HUES48 (cell line): ENCODE measurements around the gene CHRNA4.

Source experiments
- H3K27ac ChIP-seq: one replicate; pipeline ENCODE4 v1.7.0; 2013; ENCODE audit warnings: low read depth, low read length, inconsistent platforms
- H3K27me3 ChIP-seq: 2 replicates; pipeline ENCODE4 v1.6.1; 2013; ENCODE audit warnings: mild to moderate bottlenecking, low read length; ENCODE audit not compliant: control insufficient read depth, insufficient read depth
- H3K36me3 ChIP-seq: 2 replicates; pipeline ENCODE4 v1.6.1; 2013; ENCODE audit warnings: low read length; ENCODE audit not compliant: control insufficient read depth, insufficient read depth
- H3K4me1 ChIP-seq: 2 replicates; pipeline ENCODE4 v1.6.1; 2013; ENCODE audit warnings: mild to moderate bottlenecking, low read length; ENCODE audit not compliant: control insufficient read depth, insufficient read depth
- H3K4me3 ChIP-seq: 2 replicates; pipeline ENCODE4 v1.5.1; 2013; ENCODE audit warnings: mild to moderate bottlenecking, low read depth, low read length
- H3K9ac ChIP-seq: 2 replicates; pipeline ENCODE4 v1.6.1; 2013; ENCODE audit warnings: mild to moderate bottlenecking, low read depth, low read length, moderate library complexity
- H3K9me3 ChIP-seq: 2 replicates; pipeline ENCODE4 v1.6.1; 2013; ENCODE audit warnings: low read length; ENCODE audit not compliant: control insufficient read depth, insufficient read depth

The CHRNA4 gene

GRCh38 chr20:63403403-63404105 lies 42.4 kb upstream of the CHRNA4 start:
- H3K9ac ChIP-seq: no peak overlapping the region
- no peaks in the 10 kb centered on the region for H3K27me3 ChIP-seq
- no peaks in the 10 kb centered on the region for H3K9me3 ChIP-seq
- no peak overlapping the region for H3K4me3 ChIP-seq
- H3K4me1 ChIP-seq: peaks cover 3% of the 10 kb centered on the region; the same call in 1 of the 2 replicates
- H3K27ac ChIP-seq: no peak overlapping the region
- H3K36me3 ChIP-seq: no peaks in the 10 kb centered on the region

GRCh38 chr20:63402860-63403220 lies 41.7 kb upstream of the CHRNA4 start:
- no peak overlapping the region for H3K9ac ChIP-seq
- no peaks in the 10 kb centered on the region for H3K27me3 ChIP-seq
- H3K27ac ChIP-seq: no peak overlapping the region
- H3K4me1 ChIP-seq: peaks cover 3% of the 10 kb centered on the region; the same call in 1 of the 2 replicates
- no peak overlapping the region for H3K4me3 ChIP-seq
- H3K36me3 ChIP-seq: no peaks in the 10 kb centered on the region
- H3K9me3 ChIP-seq: no peaks in the 10 kb centered on the region

GRCh38 chr20:63402181-63402859 lies 41.2 kb upstream of the CHRNA4 start:
- Histone ChIP-seq H3K27ac (no peak overlapping the region), H3K4me1 (peaks cover 3% of the 10 kb centered on the region; the same call in 1 of the 2 replicates), H3K36me3 (no peaks in the 10 kb centered on the region), H3K27me3 (no peaks in the 10 kb centered on the region), H3K4me3 (no peak overlapping the region), H3K9me3 (no peaks in the 10 kb centered on the region), H3K9ac (no peak overlapping the region)

- no peaks in the 10 kb centered on the region for H3K27me3 ChIP-seq
- no peak overlapping the region for H3K9ac ChIP-seq
- no peak overlapping the region for H3K27ac ChIP-seq
- no peak overlapping the region for H3K4me3 ChIP-seq
- peaks cover 3% of the 10 kb centered on the region; the same call in 1 of the 2 replicates for H3K4me1 ChIP-seq
- H3K36me3 ChIP-seq: no peaks in the 10 kb centered on the region
- H3K9me3 ChIP-seq: no peaks in the 10 kb centered on the region
These were observed 40.4 kb upstream of the CHRNA4 start for GRCh38 chr20:63401384-63402110.

GRCh38 chr20:63400486-63401210 lies 39.5 kb upstream of the CHRNA4 start:
- H3K27ac ChIP-seq: no peak overlapping the region
- H3K4me1 ChIP-seq: peaks cover 3% of the 10 kb centered on the region; the same call in 1 of the 2 replicates
- no peaks in the 10 kb centered on the region for H3K36me3 ChIP-seq
- H3K9ac ChIP-seq: no peak overlapping the region
- H3K27me3 ChIP-seq: no peaks in the 10 kb centered on the region
- no peak overlapping the region for H3K4me3 ChIP-seq
- H3K9me3 ChIP-seq: no peaks in the 10 kb centered on the region

GRCh38 chr20:63399596-63400375 lies 38.6 kb upstream of the CHRNA4 start:
- Histone ChIP-seq H3K4me1 (peaks cover 5% of the 10 kb centered on the region; the same call in 1 of the 2 replicates), H3K36me3 (no peaks in the 10 kb centered on the region), H3K27ac (no peak overlapping the region), H3K9me3 (no peaks in the 10 kb centered on the region), H3K9ac (no peak overlapping the region), H3K4me3 (no peak overlapping the region), H3K27me3 (no peaks in the 10 kb centered on the region)

- Histone ChIP-seq H3K27ac (no peak overlapping the region), H3K4me1 (peaks cover 11% of the 10 kb centered on the region), H3K9ac (no peak overlapping the region), H3K9me3 (no peaks in the 10 kb centered on the region), H3K4me3 (no peak overlapping the region), H3K36me3 (no peaks in the 10 kb centered on the region), H3K27me3 (no peaks in the 10 kb centered on the region)
These were observed 37.8 kb upstream of the CHRNA4 start for GRCh38 chr20:63398744-63399514.

GRCh38 chr20:63397946-63398450 lies 36.8 kb upstream of the CHRNA4 start:
- no peak overlapping the region for H3K27ac ChIP-seq
- H3K36me3 ChIP-seq: no peaks in the 10 kb centered on the region
- H3K9me3 ChIP-seq: no peaks in the 10 kb centered on the region
- H3K9ac ChIP-seq: no peak overlapping the region
- H3K27me3 ChIP-seq: no peaks in the 10 kb centered on the region
- peaks cover 15% of the 10 kb centered on the region for H3K4me1 ChIP-seq
- no peak overlapping the region for H3K4me3 ChIP-seq

GRCh38 chr20:63397155-63397843 lies 36.1 kb upstream of the CHRNA4 start:
- Histone ChIP-seq H3K9ac (no peak overlapping the region), H3K4me3 (no peak overlapping the region), H3K27ac (no peak overlapping the region), H3K4me1 (peaks cover 15% of the 10 kb centered on the region), H3K36me3 (no peaks in the 10 kb centered on the region), H3K9me3 (peaks cover 2% of the 10 kb centered on the region; the same call in 1 of the 2 replicates), H3K27me3 (no peaks in the 10 kb centered on the region)
